GM12801 (cell line): ENCODE measurements around the gene NSMF.

Experiments
- TF ChIP-seq, protein P1 (sequence below): IDR thresholded peaks from one replicate; pipeline ENCODE4 v1.5.1; 2011; ENCODE audit warnings: control low read depth; ENCODE audit not compliant: insufficient read length; ENCODE audit errors: extremely low read depth

Gene NSMF

DNA sequence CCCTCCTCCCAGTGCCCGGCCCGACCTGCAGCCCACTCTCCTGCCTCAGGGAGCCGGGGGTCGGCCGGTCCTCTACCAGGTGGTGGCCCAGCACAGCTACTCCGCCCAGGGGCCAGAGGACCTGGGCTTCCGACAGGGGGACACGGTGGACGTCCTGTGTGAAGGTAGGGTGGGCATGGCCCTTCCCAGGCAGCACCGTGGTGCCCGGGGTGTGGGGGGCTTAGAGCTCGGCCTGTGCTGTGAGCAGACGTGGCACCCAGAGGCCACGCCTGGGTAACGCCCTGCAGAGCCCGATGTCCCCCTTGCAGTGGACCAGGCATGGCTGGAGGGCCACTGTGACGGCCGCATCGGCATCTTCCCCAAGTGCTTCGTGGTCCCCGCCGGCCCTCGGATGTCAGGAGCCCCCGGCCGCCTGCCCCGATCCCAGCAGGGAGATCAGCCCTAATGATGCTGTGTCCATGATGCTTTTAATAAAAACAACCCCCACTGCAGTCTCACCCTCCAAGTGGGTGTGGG, 25.2 kb downstream of the NSMF start:
- TF ChIP-seq, protein P1, sequence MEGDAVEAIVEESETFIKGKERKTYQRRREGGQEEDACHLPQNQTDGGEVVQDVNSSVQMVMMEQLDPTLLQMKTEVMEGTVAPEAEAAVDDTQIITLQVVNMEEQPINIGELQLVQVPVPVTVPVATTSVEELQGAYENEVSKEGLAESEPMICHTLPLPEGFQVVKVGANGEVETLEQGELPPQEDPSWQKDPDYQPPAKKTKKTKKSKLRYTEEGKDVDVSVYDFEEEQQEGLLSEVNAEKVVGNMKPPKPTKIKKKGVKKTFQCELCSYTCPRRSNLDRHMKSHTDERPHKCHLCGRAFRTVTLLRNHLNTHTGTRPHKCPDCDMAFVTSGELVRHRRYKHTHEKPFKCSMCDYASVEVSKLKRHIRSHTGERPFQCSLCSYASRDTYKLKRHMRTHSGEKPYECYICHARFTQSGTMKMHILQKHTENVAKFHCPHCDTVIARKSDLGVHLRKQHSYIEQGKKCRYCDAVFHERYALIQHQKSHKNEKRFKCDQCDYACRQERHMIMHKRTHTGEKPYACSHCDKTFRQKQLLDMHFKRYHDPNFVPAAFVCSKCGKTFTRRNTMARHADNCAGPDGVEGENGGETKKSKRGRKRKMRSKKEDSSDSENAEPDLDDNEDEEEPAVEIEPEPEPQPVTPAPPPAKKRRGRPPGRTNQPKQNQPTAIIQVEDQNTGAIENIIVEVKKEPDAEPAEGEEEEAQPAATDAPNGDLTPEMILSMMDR = no peak

DNA sequence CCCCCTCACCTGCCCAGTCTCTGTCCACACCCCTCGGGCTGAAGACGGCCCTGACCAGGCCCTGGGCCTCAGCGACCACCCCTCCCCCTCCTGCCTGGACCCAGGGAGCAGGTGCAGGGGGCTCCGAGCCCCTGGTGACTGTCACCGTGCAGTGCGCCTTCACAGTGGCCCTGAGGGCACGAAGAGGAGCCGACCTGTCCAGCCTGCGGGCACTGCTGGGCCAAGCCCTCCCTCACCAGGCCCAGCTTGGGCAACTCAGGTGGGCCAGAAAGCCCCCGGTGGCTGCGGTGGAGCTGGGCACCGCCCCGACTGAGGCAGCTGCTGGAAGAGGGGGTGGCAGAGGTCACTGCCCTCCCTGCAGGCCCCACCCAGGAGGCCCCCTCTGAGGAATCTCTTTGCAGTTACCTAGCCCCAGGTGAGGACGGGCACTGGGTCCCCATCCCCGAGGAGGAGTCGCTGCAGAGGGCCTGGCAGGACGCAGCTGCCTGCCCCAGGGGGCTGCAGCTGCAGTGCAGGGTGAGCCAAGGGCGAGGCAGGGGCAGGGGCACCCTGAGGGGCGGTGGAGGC, 25.7 kb downstream of the NSMF start:
- TF ChIP-seq, protein P1 = no peak

GRCh38 chr9:137432687-137433348, 26.3 kb downstream of the NSMF start:
- TF ChIP-seq, protein P1 = no peak

DNA sequence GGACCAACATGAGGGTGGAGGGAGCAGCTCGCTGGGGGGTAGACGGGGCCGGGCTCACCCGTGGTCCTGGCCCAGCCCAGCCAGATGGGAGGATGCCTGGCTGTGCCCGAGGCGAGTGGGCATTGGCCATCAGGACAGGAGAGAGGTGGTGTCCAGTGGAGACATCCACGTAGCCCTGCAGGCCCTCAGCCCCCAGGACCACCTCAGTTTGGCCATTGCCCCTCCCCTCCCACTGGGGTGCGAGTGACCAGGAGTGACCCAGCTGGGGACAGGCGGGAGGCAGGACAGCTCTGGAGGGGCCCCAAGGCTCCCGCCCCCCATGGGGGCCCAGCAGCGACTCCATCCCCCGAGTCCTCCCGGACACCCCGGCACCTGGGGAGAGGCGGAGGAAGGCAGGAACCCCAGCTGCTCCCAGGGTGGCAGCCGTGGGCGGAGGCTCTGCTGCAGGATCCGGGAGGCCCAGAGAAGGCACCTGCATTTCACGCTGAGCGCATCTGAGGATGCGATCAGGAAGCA, 27.7 kb downstream of the NSMF start:
- TF ChIP-seq, protein P1 = no peak

DNA sequence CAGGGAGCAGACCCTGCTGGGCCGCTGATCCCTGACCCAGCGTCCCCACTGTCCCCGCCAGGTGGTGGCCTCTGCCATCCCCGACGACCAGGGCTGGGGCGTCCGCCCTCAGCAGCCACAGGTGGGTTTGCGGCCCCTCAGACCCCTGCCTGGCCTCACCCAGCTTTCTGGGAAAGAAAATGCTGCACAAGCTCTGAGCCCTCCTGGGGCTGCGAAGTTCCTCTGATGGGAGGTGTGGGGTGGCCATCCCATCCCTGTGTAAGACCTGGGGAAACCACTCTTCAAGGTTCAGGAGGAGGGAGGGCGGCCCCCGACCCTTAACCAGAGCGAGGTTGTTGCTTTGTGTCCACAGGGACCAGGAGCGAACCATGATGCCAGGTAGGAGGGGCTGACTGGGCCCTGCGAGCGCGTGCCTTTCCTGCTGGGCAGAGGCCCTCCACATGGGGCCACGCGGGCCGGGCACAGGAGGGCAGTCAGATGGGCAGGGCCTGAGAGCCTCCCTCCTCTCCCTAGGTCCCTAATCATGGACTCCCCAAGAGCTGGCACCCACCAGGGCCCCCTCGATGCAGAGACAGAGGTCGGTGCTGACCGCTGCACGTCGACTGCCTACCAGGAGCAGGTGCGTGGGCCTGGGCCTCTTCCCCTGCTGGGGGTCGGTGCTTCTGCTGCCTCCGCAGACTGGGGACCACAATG, 28.3 kb downstream of the NSMF start:
- TF ChIP-seq, protein P1 = no peak

- TF ChIP-seq, protein P1 = no peak
Measured at GRCh38 chr9:137429974-137430722, 29.0 kb downstream of the NSMF start.

DNA sequence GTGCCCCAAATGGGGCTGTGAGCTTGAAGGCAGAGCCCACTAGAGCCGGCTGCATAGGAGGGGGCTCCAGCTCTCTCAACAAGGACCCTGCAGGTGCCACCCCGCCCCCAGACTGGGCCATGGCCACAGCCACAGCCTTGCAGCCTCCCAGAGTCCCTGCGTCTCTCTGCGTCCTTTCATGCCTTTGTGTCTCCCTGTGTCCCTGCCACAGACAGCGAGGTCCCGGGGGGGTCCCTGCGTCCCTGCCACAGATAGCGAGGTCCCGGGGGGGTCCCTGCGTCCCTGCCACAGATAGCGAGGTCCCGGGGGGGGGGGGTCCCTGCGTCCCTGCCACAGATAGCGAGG, 29.6 kb downstream of the NSMF start:
- TF ChIP-seq, protein P1 = no peak
